Ramos (cell line): ENCODE results near the gene MAD1L1.

ENCODE experiments used
- in situ Hi-C: fragments of 300-500 bp; cut with MboI; formaldehyde crosslinking; loops from one replicate; pipeline ENCODE4 v1.14.3; 2022; ENCODE audit warnings: low sequenced_read_pairs; ENCODE audit not compliant: unreplicated experiment

MAD1L1 gene

DNA sequence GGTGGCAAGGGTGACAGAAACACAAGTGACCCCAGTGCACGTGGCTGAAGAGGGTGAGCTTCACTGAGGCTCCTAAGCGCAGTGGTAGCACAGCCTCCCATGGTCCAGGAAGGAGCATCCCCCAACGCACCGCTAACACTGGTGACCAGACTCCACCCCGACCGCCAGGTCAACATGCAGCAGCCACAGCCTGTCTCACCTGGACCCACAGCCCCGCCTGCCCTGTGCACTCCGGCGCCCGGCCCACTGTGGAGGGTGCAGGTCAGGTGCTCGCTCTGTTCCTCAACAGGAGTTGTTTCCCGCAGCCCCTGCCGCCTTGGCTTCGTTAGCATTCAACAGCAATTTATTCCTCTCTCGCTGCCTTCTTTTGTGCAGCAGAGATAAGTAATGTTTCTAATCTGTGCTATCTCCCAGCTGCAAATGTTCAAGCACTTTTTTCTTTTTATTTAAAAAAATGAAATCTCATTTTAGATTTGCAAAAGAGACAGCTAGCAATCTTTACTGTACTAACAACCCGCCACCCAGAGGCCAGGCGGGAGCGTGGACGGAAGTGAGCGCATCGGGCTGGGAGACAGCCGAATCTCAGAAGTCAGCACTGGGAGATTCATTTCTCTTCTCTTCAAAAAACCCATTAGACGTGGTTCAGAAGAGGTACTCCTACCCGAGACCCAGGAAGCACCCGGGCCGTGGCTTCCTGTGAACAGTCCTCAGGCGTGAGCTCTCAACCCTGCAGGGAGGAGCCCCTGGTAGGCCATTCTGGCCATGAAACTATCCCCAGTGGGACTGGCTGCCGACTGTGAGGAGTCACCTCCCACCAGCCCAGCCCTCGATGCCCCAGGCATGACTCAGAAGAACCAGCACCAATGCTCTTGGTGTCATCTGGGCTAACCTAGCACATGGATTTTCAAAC is 133.4 kb downstream of the MAD1L1 start:
- in situ Hi-C loops: no loop called here

DNA sequence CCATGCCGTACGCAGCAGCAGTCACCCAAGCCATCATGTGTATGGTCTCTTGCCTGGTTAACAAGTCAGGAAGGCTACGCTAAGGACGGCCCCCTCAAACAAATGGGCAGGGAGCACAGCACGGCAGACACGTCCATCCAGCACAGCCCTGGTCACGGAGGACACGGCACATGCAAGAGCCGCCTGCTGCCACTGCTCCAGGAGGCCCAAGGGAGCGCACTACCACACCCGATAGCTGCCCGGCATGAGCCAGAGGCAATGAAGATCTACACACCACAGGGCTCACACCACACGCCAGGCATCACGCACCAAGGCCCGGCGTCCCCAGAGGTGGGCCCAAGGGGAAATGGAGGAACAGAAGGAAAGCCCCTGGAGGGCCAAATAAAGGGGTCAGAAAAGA is 134.2 kb downstream of the MAD1L1 start:
- in situ Hi-C loops: no loop called here

DNA sequence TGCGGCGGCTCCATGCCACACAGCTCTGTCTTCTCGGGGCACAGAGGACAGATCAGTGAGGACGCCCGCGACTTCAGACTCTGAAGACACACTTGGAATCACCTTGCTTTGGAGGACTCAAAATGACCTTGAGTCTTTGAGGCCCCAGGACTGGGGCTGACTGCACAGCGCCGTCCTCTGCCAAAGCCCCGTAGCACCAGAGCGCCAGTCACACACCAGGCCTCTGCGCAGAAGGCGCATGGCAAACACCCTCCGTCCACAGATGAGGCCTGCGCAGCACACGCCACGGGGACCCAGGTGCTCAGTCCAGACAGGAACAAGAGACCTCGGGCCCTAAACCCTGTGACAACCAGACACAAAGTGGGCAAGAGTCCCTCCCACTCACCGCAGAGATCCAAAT is 134.7 kb downstream of the MAD1L1 start:
- in situ Hi-C loops: no loop called here

DNA sequence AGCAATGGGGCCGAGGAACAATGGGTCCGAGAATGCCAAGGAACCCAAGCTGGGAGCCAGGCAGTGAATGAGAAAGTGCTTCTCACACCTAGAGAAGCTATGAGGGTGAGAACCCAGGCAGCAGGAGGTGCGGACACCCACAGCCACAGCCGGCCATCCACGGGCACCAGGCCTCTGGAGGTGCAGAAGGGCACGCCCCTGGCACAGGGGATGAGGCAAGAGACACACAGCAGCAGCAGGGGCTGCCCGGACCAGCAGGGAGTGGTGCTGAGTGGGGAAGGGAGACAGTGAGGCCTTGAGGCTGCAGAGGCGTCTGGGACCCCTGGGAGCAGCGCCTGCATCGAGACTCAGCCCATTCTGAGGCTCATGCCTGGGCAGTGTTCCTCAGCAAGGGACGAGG is 135.3 kb downstream of the MAD1L1 start:
- in situ Hi-C loops: no loop called here

DNA sequence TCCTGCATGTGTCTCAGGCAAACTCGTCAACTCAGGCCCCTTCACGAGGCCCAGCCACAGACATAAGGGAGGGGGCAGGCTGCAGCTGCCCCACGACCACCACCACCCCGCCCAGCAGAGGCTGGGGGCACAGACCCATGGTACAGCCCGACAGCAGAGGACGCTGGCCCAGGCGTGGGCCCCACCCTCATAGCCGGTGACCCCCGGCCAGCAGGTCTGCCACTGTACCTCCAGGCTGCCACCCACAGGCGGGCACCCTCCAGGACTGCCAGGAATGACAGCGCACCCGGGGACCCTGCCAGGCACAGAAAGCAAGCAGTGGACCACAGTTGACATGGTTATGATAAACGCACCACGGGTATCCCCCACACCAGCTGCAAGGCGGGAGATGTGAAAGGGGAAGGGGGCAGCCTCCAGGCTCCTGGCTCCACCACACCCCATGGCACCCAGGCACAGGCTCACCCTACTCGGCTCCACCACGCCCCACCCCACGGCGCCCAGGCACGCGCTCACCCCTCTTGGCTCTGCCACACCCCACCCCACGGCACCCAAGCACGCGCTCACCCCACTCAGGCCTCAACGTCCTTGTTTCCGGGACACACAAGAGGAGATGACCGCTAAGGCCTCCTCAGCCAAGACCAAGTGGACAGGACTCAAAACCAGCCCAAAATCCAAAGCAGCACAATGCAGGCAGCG is 135.9 kb downstream of the MAD1L1 start:
- in situ Hi-C loops: no loop called here

DNA sequence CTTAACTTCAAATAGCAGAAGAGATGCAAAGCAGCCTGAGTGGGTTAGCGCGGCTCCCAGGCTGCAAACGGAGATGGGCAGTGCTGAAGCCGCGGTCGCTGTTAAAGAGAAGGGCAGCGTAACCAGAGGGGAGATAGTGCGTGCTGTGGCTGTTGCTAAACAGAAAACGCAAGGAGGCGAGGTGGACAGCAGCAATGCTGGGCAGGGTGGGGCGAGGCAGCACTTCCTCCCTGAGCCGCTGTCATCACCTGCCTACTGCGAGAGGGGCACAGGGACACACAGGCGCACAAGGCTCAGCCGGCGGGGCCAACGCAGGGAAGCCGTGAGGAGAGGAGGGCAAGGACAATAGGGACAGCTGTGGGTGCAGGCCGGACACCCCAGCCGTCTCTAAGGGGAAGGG is 137.3 kb downstream of the MAD1L1 start:
- in situ Hi-C loops: no loop called here

DNA sequence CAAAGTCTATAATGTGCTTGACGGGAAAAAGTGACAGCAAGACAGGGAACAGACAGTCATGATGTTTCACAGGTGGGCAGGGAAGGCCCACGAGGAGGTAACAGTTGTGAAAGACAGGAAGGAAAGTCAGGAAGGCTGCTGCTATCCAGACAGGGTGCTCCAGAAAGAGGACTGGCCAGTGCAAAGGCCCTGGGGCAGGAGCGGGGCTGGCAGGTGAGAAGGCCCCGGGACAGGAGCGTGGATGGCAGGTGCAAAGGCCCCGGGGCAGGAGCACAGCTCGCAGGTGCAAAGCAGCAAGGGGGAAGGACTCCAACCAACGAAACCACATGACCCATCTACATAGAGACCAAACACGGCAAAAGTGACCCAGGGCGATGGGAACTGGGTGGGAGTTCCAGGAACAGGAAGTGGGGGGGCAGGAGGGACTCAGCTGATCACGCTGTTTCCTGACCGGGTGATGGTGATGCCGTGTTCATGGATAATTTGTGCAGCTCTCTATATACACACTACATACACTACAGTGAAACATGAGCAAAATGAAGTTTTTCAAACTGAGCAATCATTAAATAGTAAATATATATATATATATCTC is 138.2 kb downstream of the MAD1L1 start:
- in situ Hi-C loops: no loop called here

DNA sequence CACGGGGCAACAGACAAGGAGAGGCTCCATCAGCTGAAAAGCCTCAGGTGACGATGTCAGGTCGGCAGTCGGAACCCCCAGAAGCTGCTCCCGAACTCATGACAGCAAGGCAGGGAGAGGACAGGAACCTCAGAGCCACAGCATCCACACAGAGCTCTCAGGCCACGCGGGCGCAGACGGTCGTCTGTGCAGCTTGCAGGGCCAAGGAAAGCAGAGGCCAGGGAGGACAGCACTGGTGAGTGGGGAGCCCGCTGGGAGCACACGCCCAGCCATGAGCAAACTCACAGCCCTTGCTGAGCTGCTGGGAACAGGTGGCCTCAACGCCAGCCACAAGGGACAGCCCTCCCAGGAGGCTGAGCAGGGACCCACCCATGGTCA is 138.9 kb downstream of the MAD1L1 start:
- in situ Hi-C loops: no loop called here

DNA sequence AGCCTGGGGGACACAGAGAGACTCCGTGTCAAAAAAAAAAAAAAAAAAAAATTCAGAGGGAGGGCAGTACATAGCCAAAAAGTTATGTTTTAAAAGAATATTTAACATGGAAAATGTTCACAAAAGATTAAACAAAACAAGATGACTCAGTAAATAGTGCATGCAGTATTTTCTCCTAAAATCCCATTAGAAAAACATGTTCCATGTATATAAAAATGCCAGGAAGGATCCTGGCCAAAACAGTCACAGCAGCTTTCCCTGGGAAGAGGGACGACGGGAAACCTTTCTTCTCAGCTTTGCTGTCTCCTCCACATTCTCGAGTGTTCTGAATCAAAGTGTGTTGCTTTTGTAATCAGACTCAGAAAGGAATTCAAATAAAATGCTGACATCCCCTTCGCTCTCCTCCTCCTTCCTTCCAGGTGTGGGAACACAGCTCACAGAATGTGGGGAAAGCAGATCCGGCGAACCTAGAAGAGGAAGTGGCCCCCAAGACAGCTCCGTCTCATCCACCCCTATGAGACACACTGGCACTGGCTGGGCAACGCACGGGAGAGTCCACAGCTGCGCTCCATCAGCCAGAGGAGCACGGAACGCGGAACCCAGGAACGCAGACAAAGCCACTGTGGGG is 139.4 kb downstream of the MAD1L1 start:
- in situ Hi-C loops: no loop called here

DNA sequence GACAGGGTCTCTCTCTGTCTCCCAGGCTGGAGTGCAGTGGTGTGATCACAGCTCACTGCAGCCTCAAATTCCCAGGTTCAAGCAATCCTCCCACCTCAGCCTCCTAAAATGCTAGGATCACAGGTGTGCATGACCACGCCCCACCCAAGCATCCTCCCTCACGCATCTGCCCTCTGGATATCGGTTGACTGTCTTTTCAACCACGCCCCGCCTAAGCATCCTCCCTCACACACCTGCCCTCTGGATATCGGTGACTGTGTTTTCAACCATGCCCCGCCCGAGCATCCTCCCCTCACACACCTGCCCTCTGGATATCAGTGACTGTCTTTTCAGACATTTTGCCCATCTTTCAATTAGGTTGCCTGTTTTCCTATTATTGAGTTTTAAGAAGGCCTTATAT is 140.5 kb downstream of the MAD1L1 start:
- in situ Hi-C loops: no loop called here

DNA sequence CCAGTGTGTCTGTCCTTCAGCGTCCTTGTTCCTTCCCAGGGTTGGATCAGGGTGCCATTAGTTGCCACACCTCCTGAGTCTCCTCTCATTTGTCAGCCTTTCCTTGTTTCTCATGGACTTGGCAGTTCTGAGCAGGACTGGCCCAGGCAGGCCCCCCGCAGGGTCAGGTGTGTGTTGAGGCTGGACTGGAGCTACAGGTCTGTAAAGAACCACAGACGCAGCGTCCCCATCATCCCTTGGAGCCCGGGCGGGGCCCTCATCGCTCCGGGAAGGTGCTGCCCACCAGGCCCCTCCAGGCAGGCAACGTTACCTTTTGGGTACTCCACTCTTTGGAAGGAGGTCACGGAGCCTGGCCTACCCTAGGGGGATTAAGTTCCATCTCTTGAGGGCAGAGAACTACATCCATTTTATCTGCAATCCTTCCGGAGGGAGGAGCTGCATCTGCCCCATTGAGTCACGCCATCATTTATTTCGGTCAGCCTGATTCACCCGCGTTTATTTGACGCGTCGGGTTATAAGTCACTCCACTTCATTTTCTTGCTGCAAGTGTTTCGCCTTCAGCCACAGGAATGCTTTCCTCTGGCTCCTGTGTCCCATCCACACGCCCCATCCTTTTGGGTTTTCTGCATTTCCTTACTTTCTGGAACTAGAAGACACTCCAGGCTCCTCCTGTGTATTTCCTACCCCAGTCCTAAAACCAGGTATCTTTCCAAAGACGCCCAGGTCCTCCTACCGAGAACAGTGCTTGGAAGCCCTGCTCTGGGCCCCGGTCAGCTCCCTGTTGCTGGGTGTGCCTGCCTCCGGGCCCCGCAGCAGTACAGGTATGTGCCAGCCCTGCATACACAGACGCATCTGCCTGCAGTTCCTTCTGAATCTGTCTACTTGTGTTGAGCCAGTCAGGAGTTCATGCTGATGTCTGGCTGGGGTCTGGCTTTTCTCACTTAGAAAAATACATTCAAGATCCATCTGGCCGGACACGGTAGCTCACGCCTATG is 141.9 kb downstream of the MAD1L1 start:
- in situ Hi-C loops: no loop called here

DNA sequence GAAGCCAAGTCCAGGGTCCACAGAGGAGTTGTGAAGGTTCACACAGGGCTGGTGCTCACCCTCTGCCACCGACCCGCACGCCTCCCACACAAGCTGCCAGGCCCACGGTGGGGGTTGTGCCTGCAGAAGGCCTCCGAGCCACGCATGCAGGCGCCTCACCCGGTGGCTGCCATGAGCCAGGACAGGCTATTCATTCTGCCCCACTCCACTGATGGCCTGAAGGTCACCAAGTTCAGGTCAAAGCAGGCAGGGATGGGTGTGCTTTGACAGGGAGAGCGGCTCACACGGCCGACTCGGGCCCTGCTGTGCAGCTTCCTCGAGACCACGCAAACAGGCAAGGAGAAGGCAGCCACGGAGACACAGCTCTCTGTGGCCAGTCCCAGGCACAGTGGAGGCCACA is 143.9 kb downstream of the MAD1L1 start:
- in situ Hi-C loops: no loop called here

DNA sequence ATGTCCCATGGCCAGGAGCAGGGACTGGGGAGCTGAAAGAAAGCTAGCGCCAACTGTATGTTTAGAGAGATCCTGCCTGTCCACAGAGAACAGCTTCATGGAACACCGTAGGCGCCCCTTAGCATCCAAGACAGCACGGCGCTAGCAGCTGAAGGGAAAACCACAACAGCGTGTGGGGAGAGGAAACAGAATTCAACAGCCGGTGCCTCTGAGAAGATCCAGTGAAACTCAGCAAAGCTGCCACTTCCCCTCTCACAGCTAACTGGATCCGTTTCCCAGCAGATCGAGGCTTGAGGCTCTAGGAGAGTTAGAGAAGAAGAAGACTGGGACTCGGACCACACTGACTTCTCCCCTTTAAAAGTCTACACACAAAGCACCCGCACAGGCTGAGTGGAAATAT is 145.0 kb downstream of the MAD1L1 start:
- in situ Hi-C loops: no loop called here

DNA sequence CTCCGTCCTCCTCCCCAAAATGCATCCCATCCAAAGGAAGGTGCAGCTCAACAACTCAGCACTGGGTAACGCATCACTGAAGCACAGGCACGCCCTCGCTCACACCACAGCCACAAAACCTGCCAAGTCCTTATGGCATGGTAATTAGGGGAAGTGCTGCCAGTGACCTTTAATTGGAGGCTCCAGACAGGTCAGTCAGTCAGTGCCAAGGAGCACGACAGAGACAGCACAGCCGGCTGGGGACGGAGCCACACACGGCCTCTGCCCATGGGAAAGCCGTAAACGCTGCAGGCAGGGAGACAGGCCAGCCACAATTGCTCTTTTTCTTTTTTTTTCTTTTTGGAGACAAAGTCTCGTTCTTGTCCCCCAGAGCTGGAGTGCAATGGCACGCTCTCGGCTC is 146.5 kb downstream of the MAD1L1 start:
- in situ Hi-C loops: no loop called here

DNA sequence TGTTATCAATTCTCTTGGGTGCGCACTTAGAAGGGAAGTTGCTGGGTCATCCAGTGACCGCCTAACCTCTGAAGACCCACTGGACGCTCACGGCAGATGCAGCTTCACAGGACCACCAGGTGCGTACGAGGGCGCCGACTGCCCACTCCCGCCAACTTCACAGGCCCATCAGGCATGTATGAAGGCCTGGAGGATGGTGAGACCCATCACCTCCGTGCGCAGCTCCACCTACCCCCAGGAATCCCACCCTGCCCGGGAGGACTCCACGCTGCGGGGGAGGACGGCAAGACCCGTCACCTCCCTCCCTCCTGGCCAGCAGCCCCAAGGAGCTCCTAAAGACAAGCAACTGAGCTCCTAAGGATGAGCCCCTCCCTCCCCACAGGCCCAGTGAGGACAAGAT is 146.9 kb downstream of the MAD1L1 start:
- in situ Hi-C loops: no loop called here

DNA sequence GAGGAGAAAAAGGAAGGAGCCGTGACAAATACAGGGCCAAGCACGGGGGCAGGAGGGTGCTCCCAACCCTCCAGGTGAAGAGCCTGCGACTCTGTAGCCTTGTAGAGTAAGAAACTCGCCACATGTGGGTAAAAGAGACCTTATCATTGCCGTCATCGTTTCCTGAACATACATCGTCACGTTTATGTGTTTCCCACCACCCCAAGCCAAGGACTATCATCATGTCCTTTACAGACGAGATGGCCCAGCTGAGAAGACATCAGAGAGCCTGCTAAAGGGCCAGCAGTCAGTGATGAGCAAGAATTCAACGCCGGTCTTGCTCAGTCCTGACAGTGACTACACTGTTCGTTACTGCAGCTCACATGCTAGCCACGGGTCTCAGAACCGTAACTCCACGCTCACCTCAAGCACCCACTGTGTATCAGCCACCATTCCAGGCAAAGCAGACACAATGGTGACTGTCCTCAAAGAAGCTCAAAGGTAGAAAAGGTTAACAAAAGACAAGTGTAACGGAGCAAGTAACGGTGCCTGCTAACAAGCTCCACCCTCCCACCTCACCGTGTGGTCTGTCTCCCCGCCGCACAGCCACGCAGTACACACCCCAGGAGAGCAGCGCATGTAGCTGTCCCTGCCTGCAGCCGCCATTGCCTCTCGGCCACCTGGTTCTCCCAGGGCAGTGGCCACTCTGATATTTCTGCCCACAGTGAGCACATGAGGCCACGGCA is 147.8 kb downstream of the MAD1L1 start:
- in situ Hi-C loops: no loop called here

DNA sequence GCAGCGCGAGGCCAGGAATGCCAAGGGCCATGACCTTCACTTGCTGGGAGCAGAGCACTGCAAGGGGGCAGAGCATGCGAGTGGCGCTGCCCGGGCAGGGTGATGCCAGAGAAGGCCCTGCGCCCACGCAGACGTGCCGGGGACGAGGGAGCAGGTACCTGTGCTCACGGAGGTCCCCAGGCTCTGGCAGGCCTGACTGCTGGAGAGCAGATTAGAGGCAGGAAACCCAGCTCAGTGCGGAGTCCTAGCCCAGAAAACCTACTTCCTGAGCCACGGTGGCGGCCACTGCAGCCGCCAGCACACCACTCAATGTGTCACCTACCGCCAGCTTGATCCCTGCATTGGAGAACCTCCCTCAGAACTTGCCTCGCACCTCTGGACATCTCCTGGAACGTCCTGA is 148.4 kb downstream of the MAD1L1 start:
- in situ Hi-C loops: no loop called here

DNA sequence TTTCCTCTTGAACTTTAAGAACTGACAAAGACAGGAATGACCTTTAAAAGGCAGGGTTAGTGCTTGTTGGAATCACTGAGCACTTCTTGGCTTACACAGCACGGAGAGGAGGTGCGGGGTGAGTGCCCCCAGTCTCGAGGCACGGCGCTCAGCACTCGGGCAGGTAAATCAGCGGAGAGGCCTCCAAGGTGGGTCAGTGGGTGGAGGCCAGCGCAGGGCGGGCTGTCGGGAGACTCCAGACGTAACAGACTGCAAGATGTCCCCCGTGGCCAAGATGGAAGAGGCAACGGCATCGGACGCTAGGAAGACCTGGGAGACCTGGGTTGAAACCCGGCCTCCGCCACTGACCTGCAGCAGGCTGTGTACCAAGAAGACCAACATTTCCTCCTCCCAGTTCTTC is 149.4 kb downstream of the MAD1L1 start:
- in situ Hi-C loops: no loop called here
